H9 (cell line): ENCODE data around the gene GATA6. TPM values are rescaled to one million over a fixed set of nuclear protein-coding genes. Genes with fewer than 3 reads are reported as not detected.

Experiments
- DNase-seq: peaks from one replicate; pipeline ENCODE4 v3.0.0-alpha.2; 2017
- H2AFZ ChIP-seq: one replicate; pipeline ENCODE4 v1.6.1; 2013; ENCODE audit warnings: mild to moderate bottlenecking, low read length, control low read depth, moderate library complexity
- H2AK5ac ChIP-seq: 2 replicates; pipeline ENCODE4 v1.6.1; 2013; ENCODE audit warnings: low read length, control low read depth, mixed read lengths; ENCODE audit not compliant: insufficient read length
- H2BK120ac ChIP-seq: one replicate; pipeline ENCODE4 v1.6.1; 2013; ENCODE audit warnings: low read depth, mild to moderate bottlenecking, low read length, control low read depth, inconsistent platforms; ENCODE audit not compliant: poor library complexity, severe bottlenecking
- H2BK12ac ChIP-seq: 2 replicates; pipeline ENCODE4 v1.6.1; 2013; ENCODE audit warnings: low read length, control low read depth, mixed read lengths, low read depth; ENCODE audit not compliant: insufficient read length
- H2BK15ac ChIP-seq: 2 replicates; pipeline ENCODE4 v1.6.1; 2013; ENCODE audit warnings: low read depth, low read length, control low read depth
- H2BK20ac ChIP-seq: one replicate; pipeline ENCODE4 v1.6.1; 2013; ENCODE audit warnings: low read depth, mild to moderate bottlenecking, low read length, control low read depth, inconsistent platforms; ENCODE audit not compliant: poor library complexity, severe bottlenecking
- H2BK5ac ChIP-seq: 2 replicates; pipeline ENCODE4 v1.6.1; 2013; ENCODE audit warnings: low read length, control low read depth, mixed read lengths; ENCODE audit not compliant: insufficient read length
- H3K14ac ChIP-seq: 2 replicates; pipeline ENCODE4 v1.6.1; 2013; ENCODE audit warnings: low read length, control low read depth; ENCODE audit not compliant: insufficient read depth
- H3K18ac ChIP-seq: 2 replicates; pipeline ENCODE4 v1.6.1; 2013; ENCODE audit warnings: low read depth, mild to moderate bottlenecking, mixed read lengths, low read length, control low read depth; ENCODE audit not compliant: insufficient read length
- H3K23ac ChIP-seq: 2 replicates; pipeline ENCODE4 v1.6.1; 2013; ENCODE audit warnings: low read length, control low read depth, mixed read lengths, low read depth; ENCODE audit not compliant: insufficient read length
- H3K23me2 ChIP-seq: 2 replicates; pipeline ENCODE4 v1.6.1; 2013; ENCODE audit warnings: low read depth, mild to moderate bottlenecking, mixed read lengths, low read length, control low read depth; ENCODE audit not compliant: insufficient read length, poor library complexity, severe bottlenecking
- H3K27ac ChIP-seq: 2 replicates; pipeline ENCODE4 v1.5.1; 2013; ENCODE audit warnings: low read length, control low read depth, mixed read lengths, low read depth; ENCODE audit not compliant: insufficient read length
- H3K27me3 ChIP-seq: 2 replicates; pipeline ENCODE4 v1.6.1; 2013; ENCODE audit warnings: low read length, control low read depth, inconsistent platforms; ENCODE audit not compliant: insufficient read depth
- H3K4ac ChIP-seq: 2 replicates; pipeline ENCODE4 v1.6.1; 2013; ENCODE audit warnings: low read depth, mild to moderate bottlenecking, control low read depth, inconsistent platforms, low read length, moderate library complexity
- H3K4me1 ChIP-seq: 2 replicates; pipeline ENCODE4 v1.6.1; 2013; ENCODE audit warnings: low read length, control low read depth, inconsistent platforms; ENCODE audit not compliant: insufficient read depth
- H3K4me2 ChIP-seq: 2 replicates; pipeline ENCODE4 v1.6.1; 2013; ENCODE audit warnings: low read length, control low read depth, mixed read lengths; ENCODE audit not compliant: insufficient read length, insufficient read depth
- H3K56ac ChIP-seq: 2 replicates; pipeline ENCODE4 v1.6.1; 2013; ENCODE audit warnings: low read depth, mild to moderate bottlenecking, mixed read lengths, low read length, control low read depth; ENCODE audit not compliant: insufficient read length
- H3K79me1 ChIP-seq: 2 replicates; pipeline ENCODE4 v1.6.1; 2013; ENCODE audit warnings: low read depth, mild to moderate bottlenecking, moderate library complexity, low read length, control low read depth, inconsistent platforms; ENCODE audit not compliant: insufficient read depth, poor library complexity, severe bottlenecking
- H3K79me2 ChIP-seq: 2 replicates; pipeline ENCODE4 v1.6.1; 2013; ENCODE audit warnings: low read length, control low read depth, inconsistent platforms; ENCODE audit not compliant: insufficient read depth
- H3K9ac ChIP-seq: 2 replicates; pipeline ENCODE4 v1.6.1; 2013; ENCODE audit warnings: low read length, control low read depth, mixed read lengths; ENCODE audit not compliant: insufficient read length; ENCODE audit errors: extremely low read depth
- H3K9me3 ChIP-seq: one replicate; pipeline ENCODE4 v1.6.1; 2013; ENCODE audit warnings: low read depth, low read length, inconsistent platforms; ENCODE audit not compliant: control insufficient read depth
- H3T11ph ChIP-seq: one replicate; pipeline ENCODE4 v1.6.1; 2013; ENCODE audit warnings: mild to moderate bottlenecking, low read length, control low read depth, inconsistent platforms
- H4K20me1 ChIP-seq: one replicate; pipeline ENCODE4 v1.6.1; 2013; ENCODE audit not compliant: control insufficient read depth, insufficient read length, insufficient read depth
- H4K5ac ChIP-seq: 2 replicates; pipeline ENCODE4 v1.6.1; 2013; ENCODE audit warnings: low read depth, mild to moderate bottlenecking, mixed read lengths, low read length, control low read depth; ENCODE audit not compliant: insufficient read length
- H4K8ac ChIP-seq: replicated peaks from 2 replicates; pipeline ENCODE4 v1.6.1; 2013; ENCODE audit warnings: low read length, control low read depth, mixed read lengths, low read depth; ENCODE audit not compliant: insufficient read length
- H4K91ac ChIP-seq: 2 replicates; pipeline ENCODE4 v1.6.1; 2013; ENCODE audit warnings: low read depth, mild to moderate bottlenecking, moderate library complexity, mixed read lengths, low read length, control low read depth; ENCODE audit not compliant: insufficient read length
- H3K27ac Mint-ChIP-seq, 3 experiments: 2 replicates in 2 of 3; 3 replicates in 1 of 3; pipeline ENCODE4 v1.8.0; 2020 to 2021; ENCODE audit warnings: mixed read lengths in 3 of 3, mild to moderate bottlenecking in 1 of 3, moderate library complexity in 1 of 3
- H3K27me3 Mint-ChIP-seq: 2 replicates; pipeline ENCODE4 v1.8.0; 2021; ENCODE audit warnings: low read depth, mild to moderate bottlenecking, moderate library complexity, mixed read lengths
- H3K36me3 Mint-ChIP-seq, 3 experiments: 2 replicates in 2 of 3; 3 replicates in 1 of 3; pipeline ENCODE4 v1.8.0; 2020 to 2021; ENCODE audit warnings: low read depth in 3 of 3, mixed read lengths in 3 of 3; ENCODE audit not compliant: insufficient read depth in 1 of 3
- H3K4me1 Mint-ChIP-seq, 2 experiments: 2 replicates each; pipeline ENCODE4 v1.8.0; 2020; ENCODE audit warnings: mixed read lengths in 2 of 2
- H3K4me3 Mint-ChIP-seq, 2 experiments: 2 replicates in 1 of 2; 3 replicates in 1 of 2; pipeline ENCODE4 v1.8.0; 2020 to 2021; ENCODE audit warnings: mild to moderate bottlenecking in 2 of 2, mixed read lengths in 2 of 2, moderate library complexity in 1 of 2
- H3K9me3 Mint-ChIP-seq, 2 experiments: 2 replicates in 1 of 2; 3 replicates in 1 of 2; pipeline ENCODE4 v1.8.0; 2020; ENCODE audit warnings: mild to moderate bottlenecking in 2 of 2, mixed read lengths in 2 of 2, moderate library complexity in 1 of 2
- WGBS: extraction: QIAGEN DNeasy Blood & Tissue Kit; methylation state at CpG from one replicate; pipeline ENCODE4 v1.1.7; 2013; ENCODE audit warnings: missing lambda C conversion rate, low lambda C conversion rate, mixed read lengths; ENCODE audit not compliant: insufficient read length; ENCODE audit errors: extremely low coverage; 5-methylcytosine and 5-hydroxymethylcytosine counted together
- total RNA-seq: library from RNA; stranded (reverse); gene quantifications from 2 replicates; pipeline ENCODE4 v1.2.1, GENCODE V29; 2021
- TF ChIP-seq, protein P1 (sequence below): fragments of 200-600 bp; sonication (generic); conservative IDR thresholded peaks from 3 replicates; pipeline ENCODE4 v1.8.0; 2021; ENCODE audit warnings: antibody characterized with exemption, mild to moderate bottlenecking

Gene GATA6
- total RNA-seq, 1 experiment from 2014 or later: not detected

DNA sequence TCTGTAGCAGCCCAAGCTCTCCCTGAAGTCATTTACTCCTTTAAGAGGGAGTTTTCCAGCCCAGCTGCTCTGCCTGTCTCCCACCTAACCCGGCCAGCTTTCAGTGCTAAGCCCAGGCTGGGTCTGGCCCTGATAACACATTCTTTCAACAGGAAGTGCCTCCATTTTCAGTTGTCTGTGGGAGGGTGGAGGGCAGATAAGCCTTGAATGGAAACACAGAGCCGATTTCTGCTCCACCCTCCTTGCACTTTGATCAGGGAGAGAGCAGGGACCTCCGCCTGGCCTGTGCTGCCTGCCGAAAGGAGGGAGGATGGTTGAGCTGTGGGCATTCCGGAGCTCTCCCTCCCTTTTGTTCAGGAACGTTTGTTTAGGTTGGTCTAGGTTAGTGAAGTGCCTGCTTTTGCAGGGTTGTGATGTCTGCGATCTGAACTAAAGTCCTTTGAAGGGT lies 24.8 kb downstream of the GATA6 start:
- Histone ChIP-seq H3K27me3 (no peaks in the 10 kb centered on the region), H3K14ac (peak overlapping the region; percentile 74; the same call in 1 of the 2 replicates), H4K8ac (no peak overlapping the region), H4K5ac (no peak overlapping the region), H2AK5ac (no peak overlapping the region), H4K91ac (no peak overlapping the region), H3K27ac (no peak overlapping the region), H3K9me3 (no peaks in the 10 kb centered on the region), H3K4me2 (no peak overlapping the region), H3K18ac (peak overlapping the region; percentile 1), H3K56ac (no peak overlapping the region), H2BK120ac (no peak overlapping the region), H2BK15ac (no peak overlapping the region), H2AFZ (no peak overlapping the region), H3T11ph (no peak overlapping the region), H3K23ac (no peak overlapping the region), H3K79me2 (no peaks in the 10 kb centered on the region), H2BK5ac (no peak overlapping the region), H3K4ac (no peak overlapping the region), H4K20me1 (no peaks in the 10 kb centered on the region), H3K9ac (no peak overlapping the region), H3K79me1 (no peaks in the 10 kb centered on the region), H3K4me1 (no peaks in the 10 kb centered on the region), H2BK20ac (no peak overlapping the region), H3K23me2 (no peaks in the 10 kb centered on the region), H2BK12ac (no peak overlapping the region)
- TF ChIP-seq, protein P1, sequence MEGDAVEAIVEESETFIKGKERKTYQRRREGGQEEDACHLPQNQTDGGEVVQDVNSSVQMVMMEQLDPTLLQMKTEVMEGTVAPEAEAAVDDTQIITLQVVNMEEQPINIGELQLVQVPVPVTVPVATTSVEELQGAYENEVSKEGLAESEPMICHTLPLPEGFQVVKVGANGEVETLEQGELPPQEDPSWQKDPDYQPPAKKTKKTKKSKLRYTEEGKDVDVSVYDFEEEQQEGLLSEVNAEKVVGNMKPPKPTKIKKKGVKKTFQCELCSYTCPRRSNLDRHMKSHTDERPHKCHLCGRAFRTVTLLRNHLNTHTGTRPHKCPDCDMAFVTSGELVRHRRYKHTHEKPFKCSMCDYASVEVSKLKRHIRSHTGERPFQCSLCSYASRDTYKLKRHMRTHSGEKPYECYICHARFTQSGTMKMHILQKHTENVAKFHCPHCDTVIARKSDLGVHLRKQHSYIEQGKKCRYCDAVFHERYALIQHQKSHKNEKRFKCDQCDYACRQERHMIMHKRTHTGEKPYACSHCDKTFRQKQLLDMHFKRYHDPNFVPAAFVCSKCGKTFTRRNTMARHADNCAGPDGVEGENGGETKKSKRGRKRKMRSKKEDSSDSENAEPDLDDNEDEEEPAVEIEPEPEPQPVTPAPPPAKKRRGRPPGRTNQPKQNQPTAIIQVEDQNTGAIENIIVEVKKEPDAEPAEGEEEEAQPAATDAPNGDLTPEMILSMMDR: no peak
- Mint-ChIP-seq H3K36me3 (no peaks in the 10 kb centered on the region), H3K4me1 (peaks cover 11 to 25% of the 10 kb centered on the region in 2 experiments), H3K27me3 (peaks cover 25% of the 10 kb centered on the region), H3K9me3 (no peaks in the 10 kb centered on the region), H3K4me3 (no peak overlapping the region), H3K27ac (no peak overlapping the region)
- no CpG with 5 or more reads among the region's 7 CpGs for WGBS
- no peak for DNase-seq
